Hair follicular keratinocyte (primary cell): ENCODE data around the gene CDO1. TPM values are rescaled to one million over a fixed set of nuclear protein-coding genes. Genes with fewer than 3 reads are reported as not detected.

Experiments used
- total RNA-seq: library from RNA; depleted of rRNA; stranded (reverse); fragments of >200 nt; gene quantifications from 2 replicates; pipeline ENCODE4 v1.2.3, GENCODE V29; 2015

CDO1 gene
- total RNA-seq, result not detected in 2 replicates

DNA sequence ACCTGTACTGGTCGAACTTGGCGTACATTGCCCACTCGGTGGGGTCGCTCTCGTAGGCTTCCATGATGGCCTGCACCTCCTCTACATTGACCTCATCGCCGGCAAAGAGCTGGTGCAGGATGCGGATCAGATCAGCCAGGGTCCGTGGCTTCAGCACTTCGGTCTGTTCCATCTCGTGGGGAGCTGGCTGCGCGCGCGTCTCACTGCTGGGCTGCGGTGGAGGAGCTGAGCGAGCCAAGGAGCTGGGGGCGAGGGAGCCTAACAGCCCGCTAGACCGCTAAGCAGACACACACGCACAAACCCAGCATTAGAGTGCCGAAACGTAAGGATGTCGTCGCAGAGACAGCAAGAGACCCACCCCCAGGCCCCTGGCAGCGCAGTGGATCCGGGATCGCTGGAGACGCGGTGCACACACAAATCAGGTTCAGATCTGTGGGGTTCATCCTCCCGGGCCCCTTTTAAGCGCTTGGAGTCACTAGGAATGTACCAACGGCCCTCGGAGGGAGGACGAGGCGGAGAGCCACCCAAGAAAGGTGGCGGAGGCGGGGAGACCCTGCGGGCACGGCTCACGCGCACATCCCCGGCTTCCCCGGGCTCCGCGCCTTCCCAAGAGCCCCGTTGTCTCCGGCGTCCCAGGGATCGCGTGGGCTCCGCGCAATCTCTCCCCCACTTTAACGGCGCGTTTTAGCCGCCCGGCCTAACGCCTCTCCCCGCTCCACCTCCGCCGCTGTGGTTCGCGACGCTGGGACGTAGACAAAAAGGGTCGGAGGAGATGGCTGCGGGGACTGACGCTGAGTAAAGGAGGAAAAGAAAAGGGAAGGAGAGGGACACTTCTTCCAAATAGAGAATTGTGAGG, at the start of gene CDO1:
CDO1 (minus strand) TSS at position 434 of the 856 bp plus-strand sequence; CDS start at position 172, 262 bp downstream.

DNA sequence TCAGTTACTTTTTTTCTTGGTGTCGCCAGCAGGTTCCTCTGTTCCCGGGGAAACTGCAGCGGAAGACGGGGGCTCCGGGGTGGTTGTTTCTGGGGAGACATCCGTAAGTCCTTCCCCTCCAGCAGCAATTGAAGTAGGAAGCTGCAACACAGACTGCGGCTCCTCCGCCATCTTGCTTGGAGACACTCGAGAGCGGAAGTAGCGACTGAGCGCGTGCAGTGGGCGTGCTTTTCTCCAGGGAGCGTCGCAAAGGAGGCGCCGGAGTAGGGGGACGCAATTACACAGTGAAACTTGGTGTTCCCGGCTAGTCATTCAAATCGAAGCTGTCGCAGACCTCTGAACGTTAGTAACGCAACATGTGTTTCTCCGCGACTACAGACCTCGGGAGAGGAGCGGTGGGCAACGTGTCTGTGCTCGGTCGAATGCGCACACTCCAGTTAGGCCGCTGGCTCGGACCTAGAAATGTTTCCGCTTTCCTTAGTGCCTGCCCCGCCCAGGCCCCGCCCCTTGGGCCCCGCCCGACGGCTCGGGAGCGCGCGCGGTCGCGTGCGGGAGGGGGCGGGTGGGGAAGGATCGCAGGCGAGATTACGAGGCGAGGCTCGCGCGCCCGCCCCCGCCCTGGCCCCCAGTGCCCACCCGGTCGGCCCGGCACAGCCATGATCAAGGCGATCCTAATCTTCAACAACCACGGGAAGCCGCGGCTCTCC, 25.1 kb upstream of the CDO1 start, which contains the start of the genes AP3S1 and ATG12:
AP3S1 (plus strand) TSS at position 554 of the 707 bp plus-strand sequence; CDS start at position 657, 103 bp downstream.
ATG12 (minus strand) TSS at position 184 of the 707 bp plus-strand sequence; CDS start at position 171, 13 bp downstream.

Other genes starting within 250 kb of the CDO1 start
- gene TICAM2, start 214.2 kb downstream of the CDO1 start, total RNA-seq, result 0.47 and 1.4 TPM in 2 replicates
- 107 and 111 TPM in 2 replicates for gene TMED7, start 190.6 kb downstream of the CDO1 start, total RNA-seq
- gene ATG12, start 24.9 kb upstream of the CDO1 start, total RNA-seq, result 23.0 and 43.8 TPM in 2 replicates
- gene AP3S1, start 25.3 kb upstream of the CDO1 start, total RNA-seq, result 139 and 257 TPM in 2 replicates
- gene LVRN, start 145.8 kb upstream of the CDO1 start, total RNA-seq, result not detected in 2 replicates
- gene ARL14EPL, start 215.8 kb upstream of the CDO1 start, total RNA-seq, result not detected in 2 replicates